ENCODE results near the gene GATA5.

The GATA5 gene

GRCh38 chr20:62477669-62478455 lies 2.1 kb upstream of the GATA5 start:
- H3F3A ChIP-seq (ENCODE audit: insufficient read depth) = no peaks in the 10 kb centered on the region
- no peak for TF ChIP-seq EZH2phosphoT487 (conservative IDR thresholded peaks at IDR 0.05; ENCODE audit: low read length)
- no peak for TF ChIP-seq CTCF (IDR thresholded peaks at IDR 0.05; ENCODE audit: insufficient read depth, low read length, poor library complexity, severe bottlenecking)
- H3K4me3 ChIP-seq (ENCODE audit: insufficient read depth, low read length, poor library complexity, severe bottlenecking) = no peak overlapping the region
- H3K9me3 ChIP-seq (ENCODE audit: insufficient read depth, low read length) = no peaks in the 10 kb centered on the region
- no peak overlapping the region for H3K27ac ChIP-seq (ENCODE audit: low read depth, low read length)
- no peak overlapping the region for H2AFZ ChIP-seq (ENCODE audit: low read depth, low read length, severe bottlenecking)
- no peaks in the 10 kb centered on the region for H3K79me2 ChIP-seq (ENCODE audit: insufficient read depth, low read length)
- no peaks in the 10 kb centered on the region for H3K27me3 ChIP-seq (ENCODE audit: low read length)
- H3K9me2 ChIP-seq (replicated peaks; ENCODE audit: insufficient read depth, low read length) = no peaks in the 10 kb centered on the region
- H3K9ac ChIP-seq (ENCODE audit: low read length) = no peak overlapping the region
- H3K36me3 ChIP-seq (ENCODE audit: low read length) = no peaks in the 10 kb centered on the region
- no peaks in the 10 kb centered on the region for H4K20me1 ChIP-seq (ENCODE audit: low read depth, low read length)
- no peak overlapping the region for H3K4me2 ChIP-seq (ENCODE audit: low read depth, low read length, poor library complexity, severe bottlenecking)

GRCh38 chr20:62476056-62476838 lies 452 bp upstream of the GATA5 start:
- Histone ChIP-seq H3K36me3 (ENCODE audit: low read length) (no peaks in the 10 kb centered on the region), H3K27ac (ENCODE audit: low read depth, low read length) (no peak overlapping the region), H3K4me2 (ENCODE audit: low read depth, low read length, poor library complexity, severe bottlenecking) (no peak overlapping the region), H2AFZ (ENCODE audit: low read depth, low read length, severe bottlenecking) (no peak overlapping the region), H4K20me1 (ENCODE audit: low read depth, low read length) (no peaks in the 10 kb centered on the region), H3K9me3 (ENCODE audit: insufficient read depth, low read length) (no peaks in the 10 kb centered on the region), H3F3A (ENCODE audit: insufficient read depth) (no peaks in the 10 kb centered on the region), H3K9ac (ENCODE audit: low read length) (no peak overlapping the region), H3K4me3 (ENCODE audit: insufficient read depth, low read length, poor library complexity, severe bottlenecking) (no peak overlapping the region), H3K9me2 (replicated peaks; ENCODE audit: insufficient read depth, low read length) (no peaks in the 10 kb centered on the region), H3K79me2 (ENCODE audit: insufficient read depth, low read length) (no peaks in the 10 kb centered on the region), H3K27me3 (ENCODE audit: low read length) (no peaks in the 10 kb centered on the region)
- TF ChIP-seq EZH2phosphoT487 (conservative IDR thresholded peaks at IDR 0.05; ENCODE audit: low read length) (no peak), CTCF (IDR thresholded peaks at IDR 0.05; ENCODE audit: insufficient read depth, low read length, poor library complexity, severe bottlenecking) (no peak)

GRCh38 chr20:62475027-62475771 lies 596 bp downstream of the GATA5 start:
- no peak overlapping the region for H3K4me3 ChIP-seq (ENCODE audit: insufficient read depth, low read length, poor library complexity, severe bottlenecking)

More at GRCh38 chr20:62475027-62475771, 596 bp downstream of the GATA5 start:
- no peaks in the 10 kb centered on the region for H3K27me3 ChIP-seq (ENCODE audit: low read length)
- H3F3A ChIP-seq (ENCODE audit: insufficient read depth) = no peaks in the 10 kb centered on the region
- no peaks in the 10 kb centered on the region for H4K20me1 ChIP-seq (ENCODE audit: low read depth, low read length)
- TF ChIP-seq EZH2phosphoT487 (conservative IDR thresholded peaks at IDR 0.05; ENCODE audit: low read length) (no peak), CTCF (IDR thresholded peaks at IDR 0.05; ENCODE audit: insufficient read depth, low read length, poor library complexity, severe bottlenecking) (no peak)
- no peaks in the 10 kb centered on the region for H3K9me2 ChIP-seq (replicated peaks; ENCODE audit: insufficient read depth, low read length)
- no peaks in the 10 kb centered on the region for H3K79me2 ChIP-seq (ENCODE audit: insufficient read depth, low read length)
- H3K9ac ChIP-seq (ENCODE audit: low read length) = no peak overlapping the region
- H2AFZ ChIP-seq (ENCODE audit: low read depth, low read length, severe bottlenecking) = no peak overlapping the region
- no peak overlapping the region for H3K27ac ChIP-seq (ENCODE audit: low read depth, low read length)
- no peaks in the 10 kb centered on the region for H3K36me3 ChIP-seq (ENCODE audit: low read length)
- H3K4me2 ChIP-seq (ENCODE audit: low read depth, low read length, poor library complexity, severe bottlenecking) = no peak overlapping the region
- no peaks in the 10 kb centered on the region for H3K9me3 ChIP-seq (ENCODE audit: insufficient read depth, low read length)

All from SU-DHL-6 (cell line).